ENCODE measurements around the gene PPP2R5A.

Gene PPP2R5A

GRCh38 chr1:212410231-212410820 is 125.1 kb downstream of the PPP2R5A start:
- no peaks in the 10 kb centered on the region for H3K9me3 ChIP-seq (replicated peaks; ENCODE audit: insufficient read depth, low read length)
- no peak for DNase-seq
- H3K9me2 ChIP-seq (replicated peaks; ENCODE audit: insufficient read depth, low read length) = no peaks in the 10 kb centered on the region
- H3K4me3 ChIP-seq (ENCODE audit: low read length) = no peak overlapping the region
- no peak overlapping the region for H3K27ac ChIP-seq (ENCODE audit: low read length)
- H3K9ac ChIP-seq (ENCODE audit: low read length) = no peak overlapping the region
- no peaks in the 10 kb centered on the region for H3K79me2 ChIP-seq (ENCODE audit: low read length)
- 0 out of 2 replicates have a peak, but pooled peaks cover 6% of the 10 kb centered on the region for H3K4me1 ChIP-seq (ENCODE audit: low read length)
- no peaks in the 10 kb centered on the region for H3F3A ChIP-seq (ENCODE audit: insufficient read depth, low read length)
- H2AFZ ChIP-seq (ENCODE audit: low read length) = no peak overlapping the region
- H3K36me3 ChIP-seq (replicated peaks; ENCODE audit: insufficient read depth, low read length) = no peaks in the 10 kb centered on the region
- no peak overlapping the region for H3K4me2 ChIP-seq (ENCODE audit: low read depth, low read length)
- TF ChIP-seq CTCF (IDR thresholded peaks at IDR 0.05; ENCODE audit: low read length) = no peak
- no peaks in the 10 kb centered on the region for H4K20me1 ChIP-seq (ENCODE audit: insufficient read depth, low read length)
- H3K27me3 ChIP-seq (replicated peaks; ENCODE audit: insufficient read depth, low read length) = no peaks in the 10 kb centered on the region
